Esophagus (tissue), 2 donors: ENCODE data around the gene AFP. TPM values are rescaled to one million over a fixed set of nuclear protein-coding genes. Genes with fewer than 3 reads are reported as not detected.

Experiments used
- H3K27ac ChIP-seq, 2 donors: one replicate each; pipeline ENCODE4 v1.5.1; 2013; ENCODE audit warnings: low read depth in 2 of 2, mild to moderate bottlenecking in 2 of 2, inconsistent platforms in 1 of 2, low read length in 1 of 2, moderate library complexity in 1 of 2
- H3K27me3 ChIP-seq, 2 donors: one replicate each; pipeline ENCODE4 v1.6.1; 2013; ENCODE audit warnings: low read length in 2 of 2, control low read depth in 1 of 2, mild to moderate bottlenecking in 1 of 2; ENCODE audit not compliant: insufficient read depth in 2 of 2, control insufficient read depth in 1 of 2
- H3K36me3 ChIP-seq, 2 donors: one replicate each; pipeline ENCODE4 v1.6.1; 2013; ENCODE audit warnings: low read length in 1 of 2; ENCODE audit not compliant: control insufficient read depth in 2 of 2, insufficient read depth in 2 of 2
- H3K4me1 ChIP-seq, 2 donors: one replicate each; pipeline ENCODE4 v1.6.1; 2013; ENCODE audit warnings: low read length in 1 of 2; ENCODE audit not compliant: control insufficient read depth in 2 of 2, insufficient read depth in 2 of 2
- H3K4me3 ChIP-seq, 2 donors: one replicate each; pipeline ENCODE4 v1.5.1; 2013; ENCODE audit warnings: low read length in 2 of 2, mild to moderate bottlenecking in 2 of 2, low read depth in 1 of 2, moderate library complexity in 1 of 2
- H3K9me3 ChIP-seq, 2 donors: one replicate each; pipeline ENCODE4 v1.6.1; 2013; ENCODE audit warnings: mild to moderate bottlenecking in 2 of 2, low read depth in 1 of 2, low read length in 1 of 2, moderate library complexity in 1 of 2; ENCODE audit not compliant: control insufficient read depth in 2 of 2, insufficient read depth in 1 of 2
- WGBS, 2 donors: extraction: QIAGEN DNeasy Blood & Tissue Kit; methylation state at CpG; one replicate each; pipeline ENCODE4 v1.1.7; 2013; 5-methylcytosine and 5-hydroxymethylcytosine counted together
- polyA plus RNA-seq, 2 donors: library from polyadenylated mRNA; stranded (reverse); fragments of 200-250 nt; gene quantifications; one replicate each; pipeline ENCODE4 v1.2.3, GENCODE V29; 2013
- donor health status: healthy with polysubstance abuse.
- donor health status: Bipolar disorder and iron deficiency.

The AFP gene
- polyA plus RNA-seq, 2 donors = 0.05 TPM; not detected in 1

GRCh38 chr4:73404457-73404856 is 31.6 kb upstream of the AFP start:
- no peaks in the 10 kb centered on the region for H3K36me3 ChIP-seq
- no peaks in the 10 kb centered on the region for H3K9me3 ChIP-seq
- WGBS, 2 donors = 79 to 98% methylated on average over 1 of the region's 1 CpG
- no peak overlapping the region for H3K4me3 ChIP-seq
- H3K27me3 ChIP-seq = no peaks in the 10 kb centered on the region
- H3K27ac ChIP-seq = no peak overlapping the region
- H3K4me1 ChIP-seq = no peaks in the 10 kb centered on the region

GRCh38 chr4:73405138-73405537 is 30.9 kb upstream of the AFP start:
- H3K27me3 ChIP-seq = no peaks in the 10 kb centered on the region
- H3K27ac ChIP-seq = no peak overlapping the region
- no peak overlapping the region for H3K4me3 ChIP-seq
- no peaks in the 10 kb centered on the region for H3K4me1 ChIP-seq
- H3K9me3 ChIP-seq = no peaks in the 10 kb centered on the region
- no peaks in the 10 kb centered on the region for H3K36me3 ChIP-seq
- WGBS, 2 donors = 85 to 92% methylated on average over 2 of the region's 2 CpGs

- WGBS, 2 donors = 95 to 98% methylated on average over 1 of the region's 1 CpG
- H3K27me3 ChIP-seq = no peaks in the 10 kb centered on the region
Measured at GRCh38 chr4:73406548-73406875, 29.5 kb upstream of the AFP start.

GRCh38 chr4:73407227-73407673 is 28.8 kb upstream of the AFP start:
- Histone ChIP-seq H3K36me3 (no peaks in the 10 kb centered on the region), H3K27me3 (no peaks in the 10 kb centered on the region), H3K27ac (no peak overlapping the region), H3K4me3 (no peak overlapping the region), H3K4me1 (no peaks in the 10 kb centered on the region), H3K9me3 (no peaks in the 10 kb centered on the region)
- WGBS, 2 donors = 88 to 95% methylated on average over 2 of the region's 2 CpGs

More at GRCh38 chr4:73406548-73406875, 29.5 kb upstream of the AFP start:
- Histone ChIP-seq H3K9me3 (no peaks in the 10 kb centered on the region), H3K4me3 (no peak overlapping the region), H3K36me3 (no peaks in the 10 kb centered on the region), H3K27ac (no peak overlapping the region), H3K4me1 (no peaks in the 10 kb centered on the region)

- H3K36me3 ChIP-seq = no peaks in the 10 kb centered on the region
- 81 to 86% methylated on average over 4 of the region's 4 CpGs for WGBS, 2 donors
- H3K4me1 ChIP-seq = no peaks in the 10 kb centered on the region
- H3K27ac ChIP-seq = no peak overlapping the region
- H3K27me3 ChIP-seq = no peaks in the 10 kb centered on the region
- no peaks in the 10 kb centered on the region for H3K9me3 ChIP-seq
- no peak overlapping the region for H3K4me3 ChIP-seq
Measured at GRCh38 chr4:73408181-73408867, 27.7 kb upstream of the AFP start.

GRCh38 chr4:73409012-73409862 is 26.8 kb upstream of the AFP start:
- no peak overlapping the region for H3K4me3 ChIP-seq
- H3K36me3 ChIP-seq = no peaks in the 10 kb centered on the region
- H3K27ac ChIP-seq = no peak overlapping the region
- 77% methylated on average over 6 of the region's 6 CpGs for WGBS, 2 donors
- H3K4me1 ChIP-seq = no peaks in the 10 kb centered on the region
- H3K27me3 ChIP-seq = no peaks in the 10 kb centered on the region
- no peaks in the 10 kb centered on the region for H3K9me3 ChIP-seq

- 91% methylated on average over 8 of the region's 8 CpGs for WGBS, 2 donors
- H3K4me1 ChIP-seq = no peaks in the 10 kb centered on the region
- H3K36me3 ChIP-seq = no peaks in the 10 kb centered on the region
- H3K4me3 ChIP-seq = no peak overlapping the region
- no peaks in the 10 kb centered on the region for H3K9me3 ChIP-seq
- no peaks in the 10 kb centered on the region for H3K27me3 ChIP-seq
- no peak overlapping the region for H3K27ac ChIP-seq
Measured at GRCh38 chr4:73409978-73410548, 26.0 kb upstream of the AFP start.

GRCh38 chr4:73410916-73411730 is 24.9 kb upstream of the AFP start:
- no peak overlapping the region for H3K4me3 ChIP-seq
- no peaks in the 10 kb centered on the region for H3K27me3 ChIP-seq
- H3K27ac ChIP-seq = no peak overlapping the region
- WGBS, 2 donors = 79 to 86% methylated on average over 3 of the region's 3 CpGs
- H3K36me3 ChIP-seq = no peaks in the 10 kb centered on the region
- H3K4me1 ChIP-seq = no peaks in the 10 kb centered on the region
- no peaks in the 10 kb centered on the region for H3K9me3 ChIP-seq

GRCh38 chr4:73411731-73412414 is 24.1 kb upstream of the AFP start:
- Histone ChIP-seq H3K36me3 (no peaks in the 10 kb centered on the region), H3K27me3 (no peaks in the 10 kb centered on the region), H3K9me3 (no peaks in the 10 kb centered on the region), H3K27ac (no peak overlapping the region), H3K4me1 (no peaks in the 10 kb centered on the region), H3K4me3 (no peak overlapping the region)
- WGBS, 2 donors = 88% methylated on average over 8 of the region's 8 CpGs
